A673 (cell line): ENCODE data around the gene UBR4.

Source experiments
- EZH2 ChIP-seq: fragments of 200-600 bp; sonication (generic); IDR thresholded peaks from 2 replicates; pipeline ENCODE4 v1.6.1; 2017; ENCODE audit warnings: borderline replicate concordance, low read depth, mild to moderate bottlenecking, mixed read lengths, antibody characterized with exemption, low read length; ENCODE audit not compliant: poor library complexity, severe bottlenecking
- TF ChIP-seq, protein P1 (sequence below): fragments of 300-800, 200-600 bp; sonication (generic); conservative IDR thresholded peaks from 2 replicates; pipeline ENCODE4 v1.5.1; 2017; ENCODE audit warnings: low read depth, mild to moderate bottlenecking, antibody characterized with exemption, low read length, moderate library complexity, mixed read lengths

DNA sequence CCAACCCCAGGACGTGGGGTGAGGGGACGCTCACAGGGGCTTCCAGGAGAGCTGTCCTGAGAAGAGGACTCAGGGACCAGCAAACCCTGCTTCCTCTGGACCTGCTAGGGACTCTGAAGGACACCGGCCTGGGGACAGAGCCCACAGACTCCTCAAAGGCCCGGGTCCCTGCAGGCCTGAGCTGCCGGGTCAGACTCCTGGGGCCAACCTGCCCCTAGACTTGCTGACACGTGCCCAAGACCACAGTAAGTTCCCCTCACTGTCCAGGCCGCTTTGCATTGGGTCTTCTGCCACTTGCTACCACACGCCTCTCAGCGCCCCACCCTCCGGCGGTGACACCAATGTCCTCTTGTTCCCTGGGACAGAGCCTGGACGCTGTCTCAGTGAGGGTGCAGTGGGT lies 146.9 kb downstream of the UBR4 start:
- TF ChIP-seq, protein P1, sequence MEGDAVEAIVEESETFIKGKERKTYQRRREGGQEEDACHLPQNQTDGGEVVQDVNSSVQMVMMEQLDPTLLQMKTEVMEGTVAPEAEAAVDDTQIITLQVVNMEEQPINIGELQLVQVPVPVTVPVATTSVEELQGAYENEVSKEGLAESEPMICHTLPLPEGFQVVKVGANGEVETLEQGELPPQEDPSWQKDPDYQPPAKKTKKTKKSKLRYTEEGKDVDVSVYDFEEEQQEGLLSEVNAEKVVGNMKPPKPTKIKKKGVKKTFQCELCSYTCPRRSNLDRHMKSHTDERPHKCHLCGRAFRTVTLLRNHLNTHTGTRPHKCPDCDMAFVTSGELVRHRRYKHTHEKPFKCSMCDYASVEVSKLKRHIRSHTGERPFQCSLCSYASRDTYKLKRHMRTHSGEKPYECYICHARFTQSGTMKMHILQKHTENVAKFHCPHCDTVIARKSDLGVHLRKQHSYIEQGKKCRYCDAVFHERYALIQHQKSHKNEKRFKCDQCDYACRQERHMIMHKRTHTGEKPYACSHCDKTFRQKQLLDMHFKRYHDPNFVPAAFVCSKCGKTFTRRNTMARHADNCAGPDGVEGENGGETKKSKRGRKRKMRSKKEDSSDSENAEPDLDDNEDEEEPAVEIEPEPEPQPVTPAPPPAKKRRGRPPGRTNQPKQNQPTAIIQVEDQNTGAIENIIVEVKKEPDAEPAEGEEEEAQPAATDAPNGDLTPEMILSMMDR: no peak
- TF ChIP-seq EZH2: no peak
